ENCODE data around the gene MMP23B.
"Not testable (repeated sequence)": the region's sequence is repeated elsewhere in the genome, so short reads cannot be mapped to it uniquely, and the experiment has no call there.

The MMP23B gene

GRCh38 chr1:1671365-1672119 lies 39.6 kb downstream of the MMP23B start:
- no peak for DNase-seq

- no peak for DNase-seq
Measured at GRCh38 chr1:1672181-1672965, 40.4 kb downstream of the MMP23B start.

GRCh38 chr1:1674806-1675205 lies 42.8 kb downstream of the MMP23B start:
- not testable (repeated sequence) for DNase-seq

- DNase-seq: not testable (repeated sequence)
Measured at GRCh38 chr1:1675218-1675617, 43.2 kb downstream of the MMP23B start.

- not testable (repeated sequence) for DNase-seq
Measured at GRCh38 chr1:1676087-1676486, 44.1 kb downstream of the MMP23B start.

GRCh38 chr1:1677718-1678580 lies 46.0 kb downstream of the MMP23B start:
- DNase-seq: no peak

- DNase-seq: peak; percentile 5
Measured at GRCh38 chr1:1678581-1679380, 46.8 kb downstream of the MMP23B start.

- no peak for DNase-seq
Measured at GRCh38 chr1:1680031-1680911, 48.3 kb downstream of the MMP23B start.

- DNase-seq: no peak
Measured at GRCh38 chr1:1680912-1681273, 48.9 kb downstream of the MMP23B start.

- no peak for DNase-seq
Measured at GRCh38 chr1:1683104-1683905, 51.3 kb downstream of the MMP23B start.

Data from inflammatory macrophage treated with lipopolysaccharide for 4 hours (primary cell).